ENCODE results near the gene CDKL1. TPM values are rescaled to one million over a fixed set of nuclear protein-coding genes. Genes with fewer than 3 reads are reported as not detected.
"Not testable (repeated sequence)": the region's sequence is repeated elsewhere in the genome, so short reads cannot be mapped to it uniquely, and the experiment has no call there.

The CDKL1 gene
- total RNA-seq, 1 experiment from 2014 or later: 2.4 TPM

DNA sequence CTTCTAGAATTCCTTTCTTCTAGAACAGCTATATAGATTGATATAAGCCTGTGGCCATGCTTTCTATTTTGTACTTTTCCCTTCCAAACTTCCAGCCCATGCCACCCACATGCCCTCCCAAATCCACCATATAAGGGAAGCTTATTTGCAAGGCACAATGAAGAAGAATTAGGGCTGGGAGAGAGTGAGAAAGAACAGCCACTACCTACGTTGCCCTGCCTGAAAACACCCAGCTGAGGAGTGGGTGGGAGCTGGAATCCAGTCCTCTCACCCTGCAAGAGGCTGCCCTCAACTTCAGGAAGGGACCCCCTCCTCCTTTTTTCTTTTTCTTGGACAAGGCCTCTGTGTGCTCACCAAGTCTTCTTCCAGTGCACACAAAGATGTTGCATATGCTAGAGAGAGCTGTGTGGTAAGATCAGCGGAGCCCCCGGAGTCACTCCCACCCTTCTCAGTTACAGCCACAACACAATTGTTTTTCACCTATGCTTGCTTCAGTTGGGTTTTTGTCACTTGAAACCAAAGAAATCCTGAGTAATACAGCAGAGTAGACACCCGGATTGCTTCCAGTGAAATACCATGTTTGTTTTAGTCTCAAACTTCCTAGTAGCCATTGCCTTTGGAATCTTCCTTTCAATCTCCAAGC is 38.8 kb downstream of the CDKL1 start:
- CTCF ChIA-PET: no interaction called here
- H2AFZ ChIP-seq: no peak overlapping the region

DNA sequence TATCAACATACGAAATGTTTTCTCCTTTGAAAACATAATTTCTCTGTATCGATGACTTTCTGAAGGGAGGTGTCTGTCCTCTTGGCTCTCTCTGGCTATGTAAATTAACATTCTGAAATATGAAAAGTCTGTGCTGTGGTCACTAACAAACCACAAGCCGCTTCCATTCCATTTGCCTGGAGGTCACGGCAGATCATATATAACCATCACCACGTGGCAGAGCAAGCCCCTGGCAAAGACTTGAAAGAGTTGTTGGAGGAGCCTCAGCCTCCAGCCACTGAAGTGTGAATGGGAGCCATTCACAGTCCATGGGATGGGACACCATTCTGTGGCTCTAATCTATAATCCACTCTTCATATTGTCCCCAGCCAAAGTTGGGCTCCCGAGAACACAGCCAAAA is 39.6 kb downstream of the CDKL1 start:
- H3K9me2 ChIP-seq (ENCODE audit: insufficient read depth): no peaks in the 10 kb centered on the region
- no peaks in the 10 kb centered on the region; the same call in 1 of the 2 replicates for H3F3A ChIP-seq (ENCODE audit: insufficient read depth, low read depth)
- H3K27ac ChIP-seq: no peak overlapping the region
- no peak overlapping the region for H2AFZ ChIP-seq
- no peaks in the 10 kb centered on the region for H3K9me3 ChIP-seq (ENCODE audit: insufficient read depth, low read depth)
- BruUV-seq (replicated peaks): no TSS peak
- no peak for DNase-seq
- no peaks in the 10 kb centered on the region for H3K36me3 ChIP-seq (ENCODE audit: low read depth)
- TF ChIP-seq CTCF (conservative IDR thresholded peaks at IDR 0.05) (no peak), EZH2 (IDR thresholded peaks at IDR 0.05; ENCODE audit: low read depth) (no peak)
- H3K4me1 ChIP-seq (replicated peaks; ENCODE audit: insufficient read depth): 0 out of 2 replicates have a peak, but pooled peaks cover 6% of the 10 kb centered on the region
- CTCF ChIA-PET: no interaction called here
- H4K20me1 ChIP-seq (ENCODE audit: insufficient read depth): no peaks in the 10 kb centered on the region
- no peak overlapping the region for H3K4me2 ChIP-seq
- POLR2A ChIA-PET (ENCODE audit: unreplicated experiment): no interaction called here
- intact Hi-C loops (cut with micrococcal nuclease; ENCODE audit: unreplicated experiment): no loop called here
- H3K27me3 ChIP-seq (ENCODE audit: insufficient read depth, low read depth): no peaks in the 10 kb centered on the region
- no peak overlapping the region for H3K4me3 ChIP-seq
- no peaks in the 10 kb centered on the region for H3K79me2 ChIP-seq (ENCODE audit: low read depth)

More for the DNA sequence above, 38.8 kb downstream of the CDKL1 start:
- H3K4me1 ChIP-seq (replicated peaks; ENCODE audit: insufficient read depth): 0 out of 2 replicates have a peak, but pooled peaks cover 6% of the 10 kb centered on the region
- intact Hi-C loops (cut with micrococcal nuclease; ENCODE audit: unreplicated experiment): no loop called here
- POLR2A ChIA-PET (ENCODE audit: unreplicated experiment): no interaction called here
- no peaks in the 10 kb centered on the region for H3K9me3 ChIP-seq (ENCODE audit: insufficient read depth, low read depth)
- H3K27ac ChIP-seq: no peak overlapping the region
- no peaks in the 10 kb centered on the region for H3K27me3 ChIP-seq (ENCODE audit: insufficient read depth, low read depth)
- H3K9me2 ChIP-seq (ENCODE audit: insufficient read depth): no peaks in the 10 kb centered on the region
- H3K36me3 ChIP-seq (ENCODE audit: low read depth): no peaks in the 10 kb centered on the region
- no peaks in the 10 kb centered on the region for H3K79me2 ChIP-seq (ENCODE audit: low read depth)
- no peak overlapping the region for H3K4me3 ChIP-seq
- no TSS peak for BruUV-seq (replicated peaks)
- no peaks in the 10 kb centered on the region; the same call in 1 of the 2 replicates for H3F3A ChIP-seq (ENCODE audit: insufficient read depth, low read depth)
- H3K4me2 ChIP-seq: no peak overlapping the region
- H4K20me1 ChIP-seq (ENCODE audit: insufficient read depth): no peaks in the 10 kb centered on the region
- TF ChIP-seq EZH2 (IDR thresholded peaks at IDR 0.05; ENCODE audit: low read depth): no peak
- TF ChIP-seq CTCF (conservative IDR thresholded peaks at IDR 0.05): no peak
- no peak for DNase-seq

GRCh38 chr14:50356283-50356682 is 40.4 kb downstream of the CDKL1 start:
- H3K9me3 ChIP-seq (ENCODE audit: insufficient read depth, low read depth); DNase-seq; intact Hi-C loops (cut with micrococcal nuclease; ENCODE audit: unreplicated experiment); H3K4me1 ChIP-seq (replicated peaks; ENCODE audit: insufficient read depth); BruUV-seq (replicated peaks); CTCF ChIA-PET; H3K4me2 ChIP-seq; H3K27ac ChIP-seq; H3K9me2 ChIP-seq (ENCODE audit: insufficient read depth); H2AFZ ChIP-seq; H3K27me3 ChIP-seq (ENCODE audit: insufficient read depth, low read depth); H3K36me3 ChIP-seq (ENCODE audit: low read depth); H3K4me3 ChIP-seq; POLR2A ChIA-PET (ENCODE audit: unreplicated experiment); H4K20me1 ChIP-seq (ENCODE audit: insufficient read depth); H3K79me2 ChIP-seq (ENCODE audit: low read depth); H3F3A ChIP-seq (ENCODE audit: insufficient read depth, low read depth): not testable (repeated sequence)

DNA sequence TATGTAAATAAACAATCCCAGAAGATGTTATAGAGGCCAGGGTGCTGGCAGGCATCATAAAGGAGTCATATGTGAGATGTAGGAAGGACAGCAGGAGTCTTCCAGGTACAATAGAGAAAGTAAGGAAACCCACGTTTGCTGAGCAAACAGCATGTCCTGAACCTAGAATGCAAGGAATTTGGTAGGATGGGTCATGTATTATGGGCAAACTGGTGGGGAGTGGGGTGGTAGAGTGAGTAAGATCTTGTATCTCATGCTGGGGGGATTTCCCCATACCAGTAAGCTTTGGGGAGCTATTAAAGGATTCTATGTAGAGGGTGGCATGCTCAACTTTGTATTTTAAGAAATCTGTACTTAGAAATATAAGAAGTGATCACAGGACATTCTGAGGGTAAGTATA is 41.0 kb downstream of the CDKL1 start:
- TF ChIP-seq EZH2 (IDR thresholded peaks at IDR 0.05; ENCODE audit: low read depth) (no peak), CTCF (conservative IDR thresholded peaks at IDR 0.05) (no peak)
- H3K9me2 ChIP-seq (ENCODE audit: insufficient read depth): no peaks in the 10 kb centered on the region
- no peaks in the 10 kb centered on the region for H4K20me1 ChIP-seq (ENCODE audit: insufficient read depth)
- H3F3A ChIP-seq (ENCODE audit: insufficient read depth, low read depth): no peaks in the 10 kb centered on the region; the same call in 1 of the 2 replicates
- H2AFZ ChIP-seq: no peak overlapping the region
- no peaks in the 10 kb centered on the region for H3K9me3 ChIP-seq (ENCODE audit: insufficient read depth, low read depth)
- no peak overlapping the region for H3K4me3 ChIP-seq
- intact Hi-C loops (cut with micrococcal nuclease; ENCODE audit: unreplicated experiment): no loop called here
- no peaks in the 10 kb centered on the region for H3K27me3 ChIP-seq (ENCODE audit: insufficient read depth, low read depth)
- ChIA-PET POLR2A (ENCODE audit: unreplicated experiment) (no interaction called here), CTCF (no interaction called here)
- no TSS peak for BruUV-seq (replicated peaks)
- H3K27ac ChIP-seq: no peak overlapping the region
- H3K79me2 ChIP-seq (ENCODE audit: low read depth): no peaks in the 10 kb centered on the region
- DNase-seq: no peak
- H3K4me2 ChIP-seq: no peak overlapping the region
- H3K36me3 ChIP-seq (ENCODE audit: low read depth): no peaks in the 10 kb centered on the region
- 0 out of 2 replicates have a peak, but pooled peaks cover 4% of the 10 kb centered on the region for H3K4me1 ChIP-seq (replicated peaks; ENCODE audit: insufficient read depth)
